ENCODE data around the gene COIL. TPM values are rescaled to one million over a fixed set of nuclear protein-coding genes. Genes with fewer than 3 reads are reported as not detected.
A peak's percentile ranks its signal among the peaks of the same experiment; 100 is the strongest.

The COIL gene
- total and polyA plus RNA-seq, 2 donors (not counting 1 experiment from before 2014, with no cell fraction given), result 3.7 to 19.8 TPM

GRCh38 chr17:56896968-56897359 is 63.9 kb downstream of the COIL start:
- Histone ChIP-seq H3K4me3 (ENCODE audit: control extremely low read depth in 1 of 5, extremely low read depth in 1 of 5, insufficient read depth in 1 of 5, low read depth in 2 of 5, low read length in 4 of 5) (no peak overlapping the region), H3K27ac (ENCODE audit: low read length in 2 of 2) (peak overlapping the region in 1 of 2 donors; percentile 37), H3K36me3 (replicated peaks in 1 of 2; ENCODE audit: control extremely low read depth in 1 of 2, control insufficient read depth in 1 of 2, extremely low read depth in 1 of 2, insufficient read depth in 2 of 2, low read length in 1 of 2) (peaks cover 3 to 91% of the 10 kb centered on the region in 2 experiments), H3K4me1 (ENCODE audit: control insufficient read depth in 2 of 2, insufficient read depth in 2 of 2, low read length in 2 of 2) (peaks cover 21 to 23% of the 10 kb centered on the region in 2 donors), H3K4me2 (replicated peaks; ENCODE audit: low read depth, low read length, poor library complexity, severe bottlenecking) (peak overlapping the region; percentile 51), H4K20me1 (ENCODE audit: control insufficient read depth, insufficient read depth, low read length, poor library complexity, severe bottlenecking) (peaks cover 53% of the 10 kb centered on the region), H3K79me2 (ENCODE audit: control insufficient read depth, insufficient read depth, low read length) (peaks cover 43% of the 10 kb centered on the region), H2AFZ (ENCODE audit: insufficient read depth, low read depth, low read length, poor library complexity, severe bottlenecking) (no peak overlapping the region), H3K9me3 (ENCODE audit: control extremely low read depth in 1 of 3, control insufficient read depth in 2 of 3, insufficient read depth in 1 of 3, low read length in 2 of 3) (no peaks in the 10 kb centered on the region), H3K9ac (ENCODE audit: low read length) (no peak overlapping the region), H3K27me3 (replicated peaks in 1 of 4; ENCODE audit: control extremely low read depth in 1 of 4, control insufficient read depth in 3 of 4, insufficient read depth in 4 of 4, low read length in 3 of 4) (no peaks in the 10 kb centered on the region)
- H3K9me3 Mint-ChIP-seq (ENCODE audit: insufficient read depth), result no peaks in the 10 kb centered on the region
- WGBS (ENCODE audit: insufficient coverage), result 37% methylated on average over 4 of the region's 4 CpGs
- H3K27me3 Mint-ChIP-seq, result no peaks in the 10 kb centered on the region
- ChIA-PET CTCF (interaction anchor here (1.5 to 1.6 kb wide), 2 partner anchors 13 to 43 kb away, joined by 4 read pairs; no protein-coding TSS in a partner anchor), POLR2A (interaction anchor here (0.7 kb wide), 1 partner anchor 62 kb away, joined by 6 read pairs; no protein-coding TSS in a partner anchor)
- TF ChIP-seq CTCF (IDR thresholded peaks at IDR 0.05) (no peak), EZH2 (IDR thresholded peaks at IDR 0.05; ENCODE audit: borderline replicate concordance, insufficient read depth, low read depth, low read length, poor library complexity, severe bottlenecking) (no peak)
- ATAC-seq (ENCODE audit: low read depth), result peak; percentile 10
- peak overlapping the region; percentile 16 for H3K27ac Mint-ChIP-seq
- H3K4me3 Mint-ChIP-seq, result peak overlapping the region; percentile 51
- DNase-seq, result no peak
- H3K4me1 Mint-ChIP-seq, result peaks cover 31% of the 10 kb centered on the region
- intact Hi-C loops (cut with micrococcal nuclease), result no loop called here

- Histone ChIP-seq H3K4me3 (ENCODE audit: control extremely low read depth in 1 of 5, extremely low read depth in 1 of 5, insufficient read depth in 1 of 5, low read depth in 2 of 5, low read length in 4 of 5) (no peak overlapping the region), H3K9ac (ENCODE audit: low read length) (no peak overlapping the region), H3K4me2 (replicated peaks; ENCODE audit: low read depth, low read length, poor library complexity, severe bottlenecking) (peak overlapping the region; percentile 51), H3K9me3 (ENCODE audit: control extremely low read depth in 1 of 3, control insufficient read depth in 2 of 3, insufficient read depth in 1 of 3, low read length in 2 of 3) (no peaks in the 10 kb centered on the region), H3K27me3 (replicated peaks in 1 of 4; ENCODE audit: control extremely low read depth in 1 of 4, control insufficient read depth in 3 of 4, insufficient read depth in 4 of 4, low read length in 3 of 4) (no peaks in the 10 kb centered on the region), H2AFZ (ENCODE audit: insufficient read depth, low read depth, low read length, poor library complexity, severe bottlenecking) (no peak overlapping the region), H4K20me1 (ENCODE audit: control insufficient read depth, insufficient read depth, low read length, poor library complexity, severe bottlenecking) (peaks cover 53% of the 10 kb centered on the region), H3K4me1 (ENCODE audit: control insufficient read depth in 2 of 2, insufficient read depth in 2 of 2, low read length in 2 of 2) (peaks cover 21 to 23% of the 10 kb centered on the region in 2 donors), H3K79me2 (ENCODE audit: control insufficient read depth, insufficient read depth, low read length) (peaks cover 41% of the 10 kb centered on the region), H3K27ac (ENCODE audit: low read length in 2 of 2) (no peak overlapping the region), H3K36me3 (replicated peaks in 1 of 2; ENCODE audit: control extremely low read depth in 1 of 2, control insufficient read depth in 1 of 2, extremely low read depth in 1 of 2, insufficient read depth in 2 of 2, low read length in 1 of 2) (peaks cover 3 to 91% of the 10 kb centered on the region in 2 experiments)
- Mint-ChIP-seq H3K27me3 (no peaks in the 10 kb centered on the region), H3K4me3 (no peak overlapping the region), H3K27ac (no peak overlapping the region), H3K4me1 (peaks cover 31% of the 10 kb centered on the region), H3K9me3 (ENCODE audit: insufficient read depth) (no peaks in the 10 kb centered on the region)
- ChIA-PET POLR2A (interaction anchor here (0.7 kb wide), 1 partner anchor 61 kb away, joined by 6 read pairs; no protein-coding TSS in a partner anchor), CTCF (interaction anchor here (1.5 kb wide), 1 partner anchor 43 kb away, joined by 4 read pairs; no protein-coding TSS in a partner anchor)
- no peak for TF ChIP-seq CTCF (IDR thresholded peaks at IDR 0.05)
- no peak for TF ChIP-seq EZH2 (IDR thresholded peaks at IDR 0.05; ENCODE audit: borderline replicate concordance, insufficient read depth, low read depth, low read length, poor library complexity, severe bottlenecking)
- intact Hi-C loops (cut with micrococcal nuclease), result no loop called here
- ATAC-seq (ENCODE audit: low read depth), result no peak
- WGBS (ENCODE audit: insufficient coverage), result 43% methylated on average over 1 of the region's 3 CpGs
- no peak for DNase-seq
Measured at GRCh38 chr17:56896217-56896967, 64.5 kb downstream of the COIL start.

Measured in B cell (primary cell).